MM.1S (cell line): ENCODE data around the gene TMEM240.

Experiments
- DNase-seq: peaks from one replicate; pipeline ENCODE4 v3.0.0-alpha.2; 2015
- H2AFZ ChIP-seq: fragments of 300-600 bp; sonication (generic); 2 replicates; pipeline ENCODE4 v1.6.0; 2016; ENCODE audit warnings: antibody characterized with exemption, low read length
- H3F3A ChIP-seq: fragments of 300-600 bp; sonication (generic); 2 replicates; pipeline ENCODE4 v1.6.1; 2016; ENCODE audit warnings: mild to moderate bottlenecking, antibody characterized with exemption, low read length, moderate library complexity, mixed read lengths; ENCODE audit not compliant: insufficient read depth
- H3K27ac ChIP-seq: fragments of 300-600 bp; sonication (generic); 2 replicates; pipeline ENCODE4 v1.5.1; 2016; ENCODE audit warnings: mild to moderate bottlenecking, low read length
- H3K27me3 ChIP-seq: fragments of 300-600 bp; sonication (generic); replicated peaks from 2 replicates; pipeline ENCODE4 v1.6.0; 2016; ENCODE audit warnings: low read length; ENCODE audit not compliant: insufficient read depth
- H3K36me3 ChIP-seq: fragments of 300-600 bp; sonication (generic); replicated peaks from 2 replicates; pipeline ENCODE4 v1.6.1; 2016; ENCODE audit warnings: mild to moderate bottlenecking, low read length, mixed read lengths; ENCODE audit not compliant: insufficient read depth
- H3K4me1 ChIP-seq: fragments of 300-600 bp; sonication (generic); 2 replicates; pipeline ENCODE4 v1.6.1; 2016; ENCODE audit warnings: low read length, mixed read lengths
- H3K4me2 ChIP-seq: fragments of 300-600 bp; sonication (generic); 2 replicates; pipeline ENCODE4 v1.6.0; 2016; ENCODE audit warnings: low read depth, low read length
- H3K4me3 ChIP-seq: fragments of 300-600 bp; sonication (generic); 2 replicates; pipeline ENCODE4 v1.5.1; 2016; ENCODE audit warnings: low read length, mixed read lengths
- H3K79me2 ChIP-seq: fragments of 300-600 bp; sonication (generic); 2 replicates; pipeline ENCODE4 v1.6.1; 2016; ENCODE audit warnings: mixed run types, low read length, mixed read lengths
- H3K9ac ChIP-seq: fragments of 300-600 bp; sonication (generic); 2 replicates; pipeline ENCODE4 v1.6.1; 2016; ENCODE audit warnings: low read length, mixed read lengths
- H3K9me2 ChIP-seq: fragments of 300-600 bp; sonication (generic); replicated peaks from 2 replicates; pipeline ENCODE4 v1.6.1; 2016; ENCODE audit warnings: mild to moderate bottlenecking, low read length, mixed read lengths; ENCODE audit not compliant: insufficient read depth
- H3K9me3 ChIP-seq: fragments of 300-600 bp; sonication (generic); replicated peaks from 2 replicates; pipeline ENCODE4 v1.6.1; 2016; ENCODE audit warnings: mild to moderate bottlenecking, low read length, mixed read lengths; ENCODE audit not compliant: insufficient read depth
- H4K20me1 ChIP-seq: fragments of 300-600 bp; sonication (generic); 2 replicates; pipeline ENCODE4 v1.6.1; 2016; ENCODE audit warnings: mild to moderate bottlenecking, low read length, moderate library complexity, mixed read lengths; ENCODE audit not compliant: insufficient read depth
- CTCF ChIP-seq: fragments of 300-600 bp; sonication (generic); IDR thresholded peaks from 2 replicates; pipeline ENCODE4 v1.5.1; 2016; ENCODE audit warnings: antibody characterized with exemption, low read length, mixed read lengths
- EZH2 ChIP-seq: fragments of 300-600 bp; sonication (generic); optimal IDR thresholded peaks from 2 replicates; pipeline ENCODE3; 2017; ENCODE audit warnings: low read depth, mild to moderate bottlenecking, antibody characterized with exemption, low read length, mixed read lengths
- EZH2phosphoT487 ChIP-seq: fragments of 300-600 bp; sonication (generic); IDR thresholded peaks from 2 replicates; pipeline ENCODE4 v1.6.1; 2018; ENCODE audit warnings: antibody characterized with exemption, low read length

TMEM240 gene

GRCh38 chr1:1529936-1530335 is 10.5 kb downstream of the TMEM240 start:
- Histone ChIP-seq H3K36me3 (no peaks in the 10 kb centered on the region), H3K4me1 (no peaks in the 10 kb centered on the region), H3K27ac (no peak overlapping the region), H3K9ac (no peak overlapping the region), H2AFZ (no peak overlapping the region), H3K9me3 (no peaks in the 10 kb centered on the region), H3K4me2 (no peak overlapping the region), H4K20me1 (no peaks in the 10 kb centered on the region), H3K27me3 (no peaks in the 10 kb centered on the region), H3K4me3 (no peak overlapping the region), H3K79me2 (no peaks in the 10 kb centered on the region), H3K9me2 (no peaks in the 10 kb centered on the region), H3F3A (no peaks in the 10 kb centered on the region)
- DNase-seq, result no peak
- TF ChIP-seq EZH2 (no peak), EZH2phosphoT487 (no peak), CTCF (no peak)

- no peaks in the 10 kb centered on the region for H3K9me3 ChIP-seq
Measured at GRCh38 chr1:1529321-1529720, 11.1 kb downstream of the TMEM240 start.

GRCh38 chr1:1528301-1529267 is 11.8 kb downstream of the TMEM240 start:
- Histone ChIP-seq H3K9me2 (no peaks in the 10 kb centered on the region), H4K20me1 (no peaks in the 10 kb centered on the region), H3K27me3 (no peaks in the 10 kb centered on the region), H3K79me2 (no peaks in the 10 kb centered on the region), H3K36me3 (no peaks in the 10 kb centered on the region), H3K9me3 (no peaks in the 10 kb centered on the region), H3K9ac (no peak overlapping the region), H3K4me1 (no peaks in the 10 kb centered on the region), H3K4me3 (no peak overlapping the region), H2AFZ (no peak overlapping the region), H3K4me2 (no peak overlapping the region), H3F3A (no peaks in the 10 kb centered on the region), H3K27ac (no peak overlapping the region)
- no peak for DNase-seq
- TF ChIP-seq CTCF (no peak), EZH2phosphoT487 (no peak), EZH2 (no peak)

More at GRCh38 chr1:1529321-1529720, 11.1 kb downstream of the TMEM240 start:
- H3K27me3 ChIP-seq, result no peaks in the 10 kb centered on the region
- no peak overlapping the region for H2AFZ ChIP-seq
- no peaks in the 10 kb centered on the region for H3K79me2 ChIP-seq
- H3K9ac ChIP-seq, result no peak overlapping the region
- TF ChIP-seq EZH2phosphoT487 (no peak), EZH2 (no peak), CTCF (no peak)
- H3K4me1 ChIP-seq, result no peaks in the 10 kb centered on the region
- no peaks in the 10 kb centered on the region for H3F3A ChIP-seq
- no peak overlapping the region for H3K4me2 ChIP-seq
- H3K4me3 ChIP-seq, result no peak overlapping the region
- no peaks in the 10 kb centered on the region for H3K9me2 ChIP-seq
- DNase-seq, result no peak
- no peaks in the 10 kb centered on the region for H4K20me1 ChIP-seq
- no peaks in the 10 kb centered on the region for H3K36me3 ChIP-seq
- H3K27ac ChIP-seq, result no peak overlapping the region
